ENCODE measurements around the gene HMBS.
A peak's percentile ranks its signal among the peaks of the same experiment; 100 is the strongest.
"Not testable (repeated sequence)": the region's sequence is repeated elsewhere in the genome, so short reads cannot be mapped to it uniquely, and the experiment has no call there.

Gene HMBS

DNA sequence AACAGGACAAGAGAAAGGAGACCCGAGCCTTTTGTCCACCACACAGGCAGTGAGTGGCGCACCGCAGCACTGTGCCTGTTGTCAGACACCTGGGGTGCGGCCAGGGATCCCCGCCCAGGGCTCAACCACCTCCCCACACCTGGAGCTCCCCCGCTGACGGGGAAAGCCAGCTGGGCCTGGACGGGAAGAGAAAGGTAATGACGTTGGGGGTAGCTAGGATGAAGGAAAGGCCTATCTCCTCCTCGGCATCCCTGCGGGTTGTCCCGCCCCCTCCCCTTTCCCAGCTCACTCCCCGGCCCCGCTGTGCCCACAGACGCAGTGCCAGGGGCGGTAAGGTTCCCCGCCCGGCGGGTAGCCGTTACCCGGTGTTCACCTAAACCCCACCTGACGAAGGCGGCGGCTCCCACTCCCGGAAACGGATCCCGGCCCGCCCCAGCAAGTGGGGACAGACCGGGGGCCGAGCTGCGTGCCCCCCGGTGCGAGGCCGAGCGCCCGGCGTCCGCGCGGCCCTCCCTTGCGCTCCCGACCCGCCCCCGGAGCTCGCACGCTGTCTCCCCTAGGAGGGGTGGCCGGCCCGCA lies 28.2 kb upstream of the HMBS start:
- Mint-ChIP-seq H3K4me1 (ENCODE audit: low read depth) (peaks cover 50% of the 10 kb centered on the region), H3K4me3 (peak overlapping the region; percentile 90), H3K27me3 (no peaks in the 10 kb centered on the region), H3K36me3 (ENCODE audit: low read depth) (peaks cover 70% of the 10 kb centered on the region), H3K27ac (peak overlapping the region; percentile 89), H3K9me3 (no peaks in the 10 kb centered on the region)
- intact Hi-C loops (cut with micrococcal nuclease), result loop anchor here (2.0 kb wide), 1 partner anchor 60 kb away; no protein-coding TSS in a partner anchor

DNA sequence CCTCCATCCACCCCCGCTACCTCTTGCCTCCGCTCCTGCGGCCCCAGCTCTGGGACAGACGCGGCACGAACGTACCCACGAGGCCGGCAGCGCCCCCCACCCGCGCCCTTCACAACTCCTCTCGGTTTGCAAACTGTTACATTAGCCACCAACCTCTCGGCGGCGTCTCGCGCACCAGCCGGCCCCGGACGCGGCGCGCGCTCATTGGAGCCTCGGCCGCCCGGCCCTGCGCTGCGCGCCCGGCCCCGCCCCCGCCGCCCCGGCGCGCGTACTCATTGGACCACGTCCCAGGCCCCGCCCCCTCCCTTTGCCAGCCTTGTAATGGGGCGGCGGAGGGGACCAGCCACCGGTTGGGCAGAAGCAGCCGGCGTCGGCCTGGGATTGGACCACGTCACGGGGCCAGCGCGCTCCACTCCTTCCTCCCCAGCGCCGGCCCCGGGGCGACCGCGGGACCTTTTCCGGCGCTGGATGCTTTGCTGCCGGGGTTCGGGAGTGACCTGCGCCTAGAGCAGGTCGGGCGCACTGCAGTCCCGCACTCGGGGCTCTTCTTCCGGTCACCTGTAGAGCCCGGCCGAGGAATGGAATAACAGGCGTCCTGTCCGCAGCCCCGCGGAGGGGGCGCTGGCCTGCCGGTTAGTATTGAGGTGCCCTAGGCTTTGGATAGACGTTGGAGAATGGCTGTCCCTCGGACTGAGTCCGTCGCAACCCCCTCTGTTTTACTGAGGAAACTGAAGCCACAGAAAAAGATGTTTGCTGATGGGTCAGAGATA lies 27.5 kb upstream of the HMBS start, which contains the start of gene HYOU1:
Gene HYOU1 (minus strand): TSS at position 206 of the 770 bp plus-strand sequence. CDS start 1,045 bp downstream, outside the sequence.
- H3K9me3 Mint-ChIP-seq, result no peaks in the 10 kb centered on the region
- peak within 1 kb of the TSS; percentile 89 for H3K27ac Mint-ChIP-seq
- peaks cover 70% of the 10 kb centered on the region for H3K36me3 Mint-ChIP-seq (ENCODE audit: low read depth)
- H3K4me3 Mint-ChIP-seq, result peak within 1 kb of the TSS; percentile 94
- H3K27me3 Mint-ChIP-seq, result no peaks in the 10 kb centered on the region
- intact Hi-C loops (cut with micrococcal nuclease), result loop anchor here (1.0 to 2.0 kb wide), 4 partner anchors 10 to 60 kb away; partner anchors contain the start of genes HMBS and VPS11
- H3K4me1 Mint-ChIP-seq (ENCODE audit: low read depth), result peaks cover 50% of the 10 kb centered on the region

DNA sequence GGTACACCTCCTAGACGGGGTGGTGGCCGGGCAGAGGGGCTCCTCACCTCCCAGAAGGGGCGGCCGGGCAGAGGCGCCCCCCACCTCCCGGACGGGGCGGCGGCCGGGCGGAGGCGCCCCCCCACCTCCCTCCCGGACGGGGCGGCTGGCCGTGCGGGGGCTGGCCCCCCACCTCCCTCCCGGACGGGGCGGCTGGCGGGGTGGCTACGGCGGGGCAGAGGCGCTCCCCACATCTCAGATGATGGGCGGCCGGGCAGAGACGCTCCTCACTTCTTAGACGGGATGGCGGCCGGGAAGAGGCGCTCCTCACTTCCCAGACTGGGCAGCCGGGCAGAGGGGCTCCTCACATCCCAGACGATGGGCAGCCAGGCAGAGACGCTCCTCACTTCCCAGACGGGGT lies 25.6 kb upstream of the HMBS start:
- Mint-ChIP-seq H3K36me3 (ENCODE audit: low read depth) (peaks cover 57% of the 10 kb centered on the region), H3K4me1 (ENCODE audit: low read depth) (peaks cover 37% of the 10 kb centered on the region)
- H3K9me3 Mint-ChIP-seq; intact Hi-C loops (cut with micrococcal nuclease); H3K27me3 Mint-ChIP-seq; H3K27ac Mint-ChIP-seq; H3K4me3 Mint-ChIP-seq: not testable (repeated sequence)

DNA sequence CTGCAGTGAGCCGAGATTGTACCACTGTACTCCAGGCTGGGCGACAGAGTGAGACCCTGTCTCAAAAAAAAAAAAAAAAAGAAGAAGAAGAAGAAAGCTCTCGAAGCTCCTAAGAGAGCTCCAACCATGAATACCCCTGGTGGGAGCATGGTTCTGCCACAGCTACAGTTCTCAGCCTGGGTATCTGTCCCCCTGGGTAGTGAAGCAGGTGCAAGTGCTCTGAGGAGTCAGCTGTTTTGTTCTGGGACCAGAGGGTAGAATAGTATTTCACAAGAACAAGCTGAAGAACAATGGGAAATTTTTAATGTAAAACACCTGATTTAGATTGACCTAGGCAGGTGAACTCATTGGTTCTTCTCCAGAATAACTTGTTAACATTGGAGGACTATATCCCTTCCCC lies 23.4 kb upstream of the HMBS start:
- Mint-ChIP-seq H3K9me3 (no peaks in the 10 kb centered on the region), H3K4me1 (ENCODE audit: low read depth) (peaks cover 28% of the 10 kb centered on the region), H3K4me3 (no peak overlapping the region), H3K27ac (no peak overlapping the region), H3K36me3 (ENCODE audit: low read depth) (peaks cover 39% of the 10 kb centered on the region), H3K27me3 (no peaks in the 10 kb centered on the region)
- intact Hi-C loops (cut with micrococcal nuclease), result no loop called here

DNA sequence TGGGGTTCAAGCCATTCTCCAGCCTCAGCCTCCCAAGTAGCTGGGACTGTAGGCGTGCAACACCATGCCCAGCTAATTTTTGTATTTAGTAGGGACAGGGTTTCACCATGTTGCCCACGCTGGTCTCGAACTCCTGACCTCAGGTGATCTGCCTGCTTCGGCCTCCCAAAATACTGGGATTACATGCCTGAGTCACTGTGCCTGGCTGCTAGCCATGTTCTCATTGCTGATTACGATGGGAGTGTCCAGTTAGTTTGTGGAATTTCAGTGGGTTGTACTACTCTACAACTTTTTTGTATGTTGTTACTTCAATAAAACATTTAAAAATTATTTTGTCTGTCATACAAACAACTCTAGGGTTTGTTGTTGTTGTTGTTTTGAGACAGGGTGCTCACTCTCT lies 21.9 kb upstream of the HMBS start:
- Mint-ChIP-seq H3K27me3 (no peaks in the 10 kb centered on the region), H3K36me3 (ENCODE audit: low read depth) (peaks cover 31% of the 10 kb centered on the region), H3K4me3 (no peak overlapping the region), H3K27ac (no peak overlapping the region), H3K4me1 (ENCODE audit: low read depth) (peaks cover 30% of the 10 kb centered on the region), H3K9me3 (no peaks in the 10 kb centered on the region)
- intact Hi-C loops (cut with micrococcal nuclease), result no loop called here

DNA sequence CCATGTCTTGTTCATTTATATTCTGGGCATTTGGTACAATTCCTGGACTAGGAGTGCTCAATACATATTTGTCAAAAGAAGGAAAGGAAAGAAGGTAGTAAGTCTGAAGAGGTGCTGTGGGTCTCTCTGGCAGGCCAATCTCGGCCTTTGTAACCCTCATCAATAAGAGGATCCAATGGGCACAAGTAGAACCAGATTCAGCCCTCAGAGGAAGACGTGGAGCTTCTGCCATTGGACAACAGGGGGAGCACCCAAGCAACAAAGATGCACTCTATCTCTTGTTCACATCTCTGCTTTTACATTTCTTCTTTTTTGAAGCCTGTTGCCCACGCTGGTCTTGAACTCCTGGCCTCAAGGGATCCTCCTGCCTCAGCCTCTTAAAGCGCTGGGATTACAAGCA lies 19.3 kb upstream of the HMBS start:
- Mint-ChIP-seq H3K4me1 (ENCODE audit: low read depth) (peaks cover 30% of the 10 kb centered on the region), H3K4me3 (no peak overlapping the region), H3K27ac (no peak overlapping the region), H3K9me3 (no peaks in the 10 kb centered on the region), H3K27me3 (no peaks in the 10 kb centered on the region), H3K36me3 (ENCODE audit: low read depth) (peaks cover 42% of the 10 kb centered on the region)
- intact Hi-C loops (cut with micrococcal nuclease), result no loop called here

DNA sequence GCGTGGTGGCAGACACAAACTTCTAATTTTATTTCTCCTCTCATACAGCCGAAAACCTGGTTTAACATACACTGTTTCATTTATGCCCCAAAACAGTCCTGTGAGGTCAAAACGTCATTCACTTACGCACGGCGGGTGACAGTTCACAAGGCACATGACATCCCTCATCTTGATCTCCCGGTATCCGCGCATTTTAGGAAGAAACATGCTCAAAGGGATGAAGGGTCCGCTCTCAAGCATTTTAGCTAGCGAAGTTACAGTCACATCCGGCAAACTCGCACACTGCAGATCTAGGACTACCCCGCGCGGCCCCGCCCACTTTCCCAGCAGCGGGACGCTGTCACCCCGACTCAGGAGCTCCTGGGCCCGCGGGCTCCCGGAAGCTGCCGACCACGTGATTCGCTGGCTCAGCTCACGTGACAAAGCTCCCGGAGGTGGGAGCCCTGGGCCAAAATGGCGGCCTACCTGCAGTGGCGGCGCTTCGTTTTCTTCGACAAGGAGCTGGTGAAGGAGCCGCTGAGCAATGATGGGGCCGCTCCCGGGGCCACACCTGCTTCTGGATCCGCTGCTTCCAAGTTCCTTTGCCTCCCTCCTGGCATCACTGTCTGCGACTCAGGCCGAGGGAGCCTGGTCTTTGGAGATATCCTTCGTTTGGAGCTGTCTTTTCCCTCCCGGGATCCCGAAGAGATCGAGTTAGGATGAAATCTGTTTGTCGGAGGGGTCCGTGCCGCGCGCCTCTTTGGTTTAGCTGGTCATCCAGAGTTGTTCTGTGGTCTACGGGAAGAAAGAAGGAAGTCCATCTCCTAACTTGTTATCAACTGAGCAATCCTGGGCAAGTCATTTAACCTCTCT lies 17.1 kb upstream of the HMBS start, which contains the start of gene VPS11:
Gene VPS11 (plus strand): TSS at position 448 of the 852 bp plus-strand sequence. CDS start 6 bp downstream, at position 454.
- Mint-ChIP-seq H3K27me3 (no peaks in the 10 kb centered on the region), H3K4me1 (ENCODE audit: low read depth) (peaks cover 30% of the 10 kb centered on the region), H3K27ac (peak within 1 kb of the TSS; percentile 94), H3K9me3 (no peaks in the 10 kb centered on the region), H3K36me3 (ENCODE audit: low read depth) (peaks cover 52% of the 10 kb centered on the region), H3K4me3 (peak within 1 kb of the TSS; percentile 82)
- intact Hi-C loops (cut with micrococcal nuclease), result loop anchor here (1.0 kb wide), 1 partner anchor 10 kb away; the partner anchor contains the start of gene HYOU1

DNA sequence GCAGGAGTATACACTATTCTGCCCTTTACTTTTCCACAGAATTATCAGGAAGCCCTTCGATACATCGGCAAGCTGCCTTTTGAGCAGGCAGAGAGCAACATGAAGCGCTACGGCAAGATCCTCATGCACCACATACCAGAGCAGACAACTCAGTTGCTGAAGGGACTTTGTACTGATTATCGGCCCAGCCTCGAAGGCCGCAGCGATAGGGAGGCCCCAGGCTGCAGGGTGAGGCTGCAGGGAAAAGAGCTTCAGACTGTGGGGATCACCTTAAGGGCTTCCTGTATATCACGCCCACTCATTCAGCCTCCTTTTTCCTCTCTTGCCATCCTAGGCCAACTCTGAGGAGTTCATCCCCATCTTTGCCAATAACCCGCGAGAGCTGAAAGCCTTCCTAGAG lies 6.8 kb upstream of the HMBS start:
- H3K27ac Mint-ChIP-seq, result no peak overlapping the region
- peaks cover 100% of the 10 kb centered on the region for H3K36me3 Mint-ChIP-seq (ENCODE audit: low read depth)
- H3K9me3 Mint-ChIP-seq, result no peaks in the 10 kb centered on the region
- H3K4me3 Mint-ChIP-seq, result no peak overlapping the region
- intact Hi-C loops (cut with micrococcal nuclease), result no loop called here
- no peaks in the 10 kb centered on the region for H3K27me3 Mint-ChIP-seq
- peaks cover 25% of the 10 kb centered on the region for H3K4me1 Mint-ChIP-seq (ENCODE audit: low read depth)

DNA sequence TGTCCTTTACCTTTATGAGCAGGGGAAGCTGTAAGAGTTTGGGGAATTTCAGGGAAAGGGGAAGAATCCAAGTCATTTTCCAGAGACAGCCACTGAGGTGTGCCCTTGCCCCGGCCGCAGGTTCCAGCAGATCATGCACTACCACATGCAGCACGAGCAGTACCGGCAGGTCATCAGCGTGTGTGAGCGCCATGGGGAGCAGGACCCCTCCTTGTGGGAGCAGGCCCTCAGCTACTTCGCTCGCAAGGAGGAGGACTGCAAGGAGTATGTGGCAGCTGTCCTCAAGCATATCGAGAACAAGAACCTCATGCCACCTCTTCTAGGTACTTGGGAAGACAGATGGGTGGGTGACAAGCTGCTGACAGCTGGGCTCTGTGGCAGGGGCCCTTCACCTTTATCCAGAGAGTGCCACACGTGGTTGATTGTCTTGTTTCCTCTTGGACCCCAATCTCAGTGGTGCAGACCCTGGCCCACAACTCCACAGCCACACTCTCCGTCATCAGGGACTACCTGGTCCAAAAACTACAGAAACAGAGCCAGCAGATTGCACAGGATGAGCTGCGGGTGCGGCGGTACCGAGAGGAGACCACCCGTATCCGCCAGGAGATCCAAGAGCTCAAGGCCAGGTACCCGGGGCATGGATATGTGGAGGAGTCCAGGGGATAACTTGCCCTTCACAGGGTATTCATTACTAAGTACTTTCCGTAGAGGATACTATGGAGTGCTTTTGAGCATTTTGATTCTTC lies 5.8 kb upstream of the HMBS start:
- H3K9me3 Mint-ChIP-seq, result no peaks in the 10 kb centered on the region
- peaks cover 90% of the 10 kb centered on the region for H3K36me3 Mint-ChIP-seq (ENCODE audit: low read depth)
- H3K4me1 Mint-ChIP-seq (ENCODE audit: low read depth), result peaks cover 25% of the 10 kb centered on the region
- no peak overlapping the region for H3K4me3 Mint-ChIP-seq
- no peaks in the 10 kb centered on the region for H3K27me3 Mint-ChIP-seq
- H3K27ac Mint-ChIP-seq, result no peak overlapping the region
- intact Hi-C loops (cut with micrococcal nuclease), result no loop called here

DNA sequence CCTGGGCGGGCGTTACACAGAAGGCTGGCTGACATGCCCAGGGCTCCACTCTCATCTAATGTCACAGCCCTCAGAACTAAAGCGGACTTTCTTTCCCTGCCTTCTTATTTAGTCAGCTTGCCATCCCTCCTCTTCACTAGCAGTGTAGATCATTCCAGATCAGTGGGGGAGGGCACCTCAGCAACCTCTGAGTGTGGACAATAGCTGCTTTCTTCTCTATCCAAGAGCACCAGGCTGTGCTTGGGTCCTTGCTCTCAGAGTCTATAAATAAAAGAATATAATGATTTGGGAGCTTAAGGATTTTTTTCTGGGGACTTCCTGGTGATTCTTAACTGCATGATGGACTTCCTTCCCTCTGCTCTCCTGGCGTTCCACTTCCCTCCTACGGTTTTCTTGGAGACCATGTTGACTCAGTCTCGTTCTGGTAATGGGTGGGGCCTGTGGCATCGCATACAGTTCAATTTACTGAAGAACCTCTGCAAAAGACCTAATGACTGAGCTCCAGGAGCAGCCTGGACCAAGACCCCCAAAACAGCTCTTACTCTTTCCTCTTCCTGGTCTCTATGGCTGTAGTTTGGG lies 2.9 kb upstream of the HMBS start:
- H3K4me3 Mint-ChIP-seq, result no peak overlapping the region

DNA sequence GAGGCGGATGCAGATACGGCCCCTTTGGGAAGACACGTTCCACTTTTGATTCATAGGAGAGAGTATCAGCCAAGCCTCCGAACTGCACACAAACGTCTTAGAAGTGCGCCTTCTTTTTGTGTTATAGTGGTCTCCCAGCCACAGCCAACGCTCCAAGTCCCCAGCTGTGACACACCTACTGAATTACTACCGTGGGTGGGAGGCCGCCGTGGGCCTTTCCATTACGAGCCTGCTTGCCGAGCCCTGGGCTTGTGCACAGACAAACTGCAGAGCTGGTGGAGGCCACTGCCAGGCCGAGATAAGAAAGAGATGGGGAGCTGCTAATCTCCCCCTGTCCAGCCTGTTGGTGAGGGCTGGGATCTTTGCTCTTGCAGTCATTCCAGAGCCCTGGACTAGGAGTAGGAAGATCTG lies 761 bp downstream of the HMBS start:
- Mint-ChIP-seq H3K4me1 (ENCODE audit: low read depth) (peaks cover 63% of the 10 kb centered on the region), H3K27ac (peak overlapping the region; percentile 93), H3K9me3 (no peaks in the 10 kb centered on the region), H3K4me3 (peak overlapping the region; percentile 90), H3K36me3 (ENCODE audit: low read depth) (peaks cover 31% of the 10 kb centered on the region), H3K27me3 (no peaks in the 10 kb centered on the region)
- intact Hi-C loops (cut with micrococcal nuclease), result no loop called here

More for the DNA sequence above, 2.9 kb upstream of the HMBS start:
- no peaks in the 10 kb centered on the region for H3K9me3 Mint-ChIP-seq
- no peaks in the 10 kb centered on the region for H3K27me3 Mint-ChIP-seq
- H3K36me3 Mint-ChIP-seq (ENCODE audit: low read depth), result peaks cover 68% of the 10 kb centered on the region
- intact Hi-C loops (cut with micrococcal nuclease), result no loop called here
- H3K27ac Mint-ChIP-seq, result peak overlapping the region; percentile 93
- peaks cover 34% of the 10 kb centered on the region for H3K4me1 Mint-ChIP-seq (ENCODE audit: low read depth)

DNA sequence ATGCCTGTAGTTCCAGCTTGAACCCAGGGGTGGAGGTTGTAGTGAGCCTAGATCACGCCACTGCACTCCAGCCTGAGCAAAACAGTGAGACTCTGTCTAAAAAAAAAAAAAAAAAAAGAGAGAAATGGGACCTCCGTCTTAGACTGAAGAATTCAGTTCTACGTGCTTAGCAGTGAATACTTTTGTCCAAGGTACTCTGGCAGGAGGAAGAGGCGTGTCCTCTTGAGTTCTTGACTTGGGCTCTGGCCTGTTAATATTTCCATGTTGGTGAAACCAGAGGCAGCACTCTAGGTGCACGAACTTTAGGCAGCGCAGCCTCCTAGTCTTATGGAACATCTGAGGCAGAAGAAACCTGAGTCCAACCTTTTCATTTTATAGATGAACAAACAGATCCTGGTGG lies 2.4 kb downstream of the HMBS start:
- H3K4me1 Mint-ChIP-seq (ENCODE audit: low read depth), result peaks cover 51% of the 10 kb centered on the region
- intact Hi-C loops (cut with micrococcal nuclease), result no loop called here
- H3K36me3 Mint-ChIP-seq (ENCODE audit: low read depth), result peaks cover 18% of the 10 kb centered on the region

DNA sequence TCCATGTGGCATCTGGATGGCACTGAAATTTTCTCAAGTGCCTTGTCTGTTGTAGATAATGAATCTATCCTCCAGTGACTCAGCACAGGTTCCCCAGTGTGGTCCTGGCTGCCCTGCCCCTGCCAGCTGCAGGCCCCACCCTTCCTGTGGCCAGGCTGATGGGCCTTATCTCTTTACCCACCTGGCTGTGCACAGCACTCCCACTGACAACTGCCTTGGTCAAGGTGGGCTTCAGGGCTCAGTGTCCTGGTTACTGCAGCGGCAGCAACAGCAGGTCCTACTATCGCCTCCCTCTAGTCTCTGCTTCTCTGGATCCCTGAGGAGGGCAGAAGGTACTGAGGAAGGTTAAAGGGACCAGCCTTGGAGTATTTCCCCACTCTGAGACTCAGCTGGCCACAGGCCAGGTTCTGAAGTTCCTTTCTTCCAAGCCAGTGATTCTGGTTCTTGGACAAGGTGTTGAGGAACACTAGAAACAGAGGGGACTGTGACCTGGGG lies 3.1 kb downstream of the HMBS start:
- peaks cover 18% of the 10 kb centered on the region for H3K36me3 Mint-ChIP-seq (ENCODE audit: low read depth)
- peak overlapping the region; percentile 8 for H3K27ac Mint-ChIP-seq
- peaks cover 52% of the 10 kb centered on the region for H3K4me1 Mint-ChIP-seq (ENCODE audit: low read depth)
- intact Hi-C loops (cut with micrococcal nuclease), result no loop called here
- H3K4me3 Mint-ChIP-seq, result no peak overlapping the region
- no peaks in the 10 kb centered on the region for H3K27me3 Mint-ChIP-seq
- H3K9me3 Mint-ChIP-seq, result no peaks in the 10 kb centered on the region

More for the DNA sequence above, 2.4 kb downstream of the HMBS start:
- Mint-ChIP-seq H3K9me3 (no peaks in the 10 kb centered on the region), H3K4me3 (no peak overlapping the region), H3K27ac (no peak overlapping the region), H3K27me3 (no peaks in the 10 kb centered on the region)

All from dendritic cell treated with granulocyte-macrophage colony-stimulating factor and Interleukin-4, amounts not matched to agents 40 ng/mL and 50 ng/mL, for 4 days (primary cell).